ENCODE data around the gene PCDHGA5. TPM values are rescaled to one million over a fixed set of nuclear protein-coding genes. Genes with fewer than 3 reads are reported as not detected.
A peak's percentile ranks its signal among the peaks of the same experiment; 100 is the strongest.
"Not testable (repeated sequence)": the region's sequence is repeated elsewhere in the genome, so short reads cannot be mapped to it uniquely, and the experiment has no call there.

The PCDHGA5 gene
- polyA plus RNA-seq, 3 donors: not detected

- Mint-ChIP-seq H3K4me1 (peaks cover 31% of the 10 kb centered on the region), H3K27me3 (ENCODE audit: low read depth in 3 of 3) (peaks cover 78 to 84% (median 83%) of the 10 kb centered on the region in 3 donors), H3K4me3 (peak overlapping the region in 1 of 2 donors; percentile 80), H3K36me3 (peaks cover 16 to 27% of the 10 kb centered on the region in 2 donors), H3K9me3 (peaks cover 15 to 61% (median 46%) of the 10 kb centered on the region in 7 donors)
- not testable (repeated sequence) for H4K20me1 ChIP-seq (ENCODE audit: insufficient read depth, low read length); DNase-seq; H3K27ac Mint-ChIP-seq; H3K4me3 ChIP-seq (replicated peaks in 1 of 3; ENCODE audit: low read depth in 2 of 3, low read length in 3 of 3); H3K9ac ChIP-seq (ENCODE audit: insufficient read depth, low read length, poor library complexity, severe bottlenecking); H3K36me3 ChIP-seq (replicated peaks in 1 of 2; ENCODE audit: control insufficient read depth in 1 of 2, insufficient read depth in 2 of 2, low read length in 2 of 2); H3K27ac ChIP-seq (ENCODE audit: low read depth in 1 of 2, low read length in 2 of 2); H3K79me2 ChIP-seq (ENCODE audit: insufficient read depth, low read length); H3K4me2 ChIP-seq (replicated peaks; ENCODE audit: extremely low read depth, low read length, poor library complexity, severe bottlenecking); H2AFZ ChIP-seq (ENCODE audit: insufficient read depth, low read depth, low read length, poor library complexity, severe bottlenecking)
- Histone ChIP-seq H3K9me3 (replicated peaks in 1 of 2; ENCODE audit: control insufficient read depth in 1 of 2, insufficient read depth in 1 of 2, low read length in 2 of 2) (peaks cover 25 to 54% of the 10 kb centered on the region in 2 donors), H3K4me1 (ENCODE audit: control insufficient read depth in 1 of 2, insufficient read depth in 2 of 2, low read length in 2 of 2) (peaks cover 22% of the 10 kb centered on the region in 2 donors), H3K27me3 (ENCODE audit: control insufficient read depth in 2 of 2, insufficient read depth in 2 of 2, low read length in 2 of 2) (peaks cover 72 to 100% of the 10 kb centered on the region in 2 donors)
- intact Hi-C loops (cut with micrococcal nuclease): loop anchor here in 1 of 2 donors (5.0 kb wide), 1 partner anchor 107 kb away; no protein-coding TSS in a partner anchor
- 27% methylated on average over 20 of the region's 24 CpGs for WGBS (ENCODE audit: insufficient coverage)
Observed at GRCh38 chr5:141415275-141415618, 51.3 kb downstream of the PCDHGA5 start.

Other genes starting within 250 kb of the PCDHGA5 start
- gene PCDHB4, start 242.3 kb upstream of the PCDHGA5 start, polyA plus RNA-seq: not detected
- gene PCDHB5, start 229.0 kb upstream of the PCDHGA5 start, polyA plus RNA-seq: not detected
- not detected for gene PCDHB6, start 214.1 kb upstream of the PCDHGA5 start, polyA plus RNA-seq
- not detected for gene PCDHB7, start 191.5 kb upstream of the PCDHGA5 start, polyA plus RNA-seq
- not detected for gene PCDHB8, start 186.4 kb upstream of the PCDHGA5 start, polyA plus RNA-seq
- not detected for gene PCDHB16, start 181.8 kb upstream of the PCDHGA5 start, polyA plus RNA-seq
- not detected for gene PCDHB9, start 177.0 kb upstream of the PCDHGA5 start, polyA plus RNA-seq
- gene PCDHB10, start 171.8 kb upstream of the PCDHGA5 start, polyA plus RNA-seq: not detected
- gene PCDHB11, start 164.5 kb upstream of the PCDHGA5 start, polyA plus RNA-seq: not detected
- not detected for gene PCDHB12, start 155.4 kb upstream of the PCDHGA5 start, polyA plus RNA-seq
- not detected for gene PCDHB13, start 150.2 kb upstream of the PCDHGA5 start, polyA plus RNA-seq
- gene PCDHB14, start 140.8 kb upstream of the PCDHGA5 start, polyA plus RNA-seq: not detected
- gene PCDHB15, start 118.8 kb upstream of the PCDHGA5 start, polyA plus RNA-seq: not detected
- not detected for gene SLC25A2, start 60.1 kb upstream of the PCDHGA5 start, polyA plus RNA-seq
- 10 to 100 TPM; 11.8 to 57.5 (median 52.7) TPM for gene TAF7, start 43.4 kb upstream of the PCDHGA5 start, polyA plus RNA-seq
- not detected for gene PCDHGA1, start 33.6 kb upstream of the PCDHGA5 start, polyA plus RNA-seq
- not detected for gene PCDHGA2, start 25.4 kb upstream of the PCDHGA5 start, polyA plus RNA-seq
- not detected for gene PCDHGA3, start 20.3 kb upstream of the PCDHGA5 start, polyA plus RNA-seq
- gene PCDHGB1, start 14.1 kb upstream of the PCDHGA5 start, polyA plus RNA-seq: not detected
- gene PCDHGA4, start 9.1 kb upstream of the PCDHGA5 start, polyA plus RNA-seq: under 1 TPM in 1 of 3 donors, not detected in 2; 0.03 TPM
- under 1 TPM in 1 of 3 donors, not detected in 2; 0.01 TPM for gene PCDHGB2, start 4.2 kb upstream of the PCDHGA5 start, polyA plus RNA-seq
- not detected for gene PCDHGB3, start 6.1 kb downstream of the PCDHGA5 start, polyA plus RNA-seq
- gene PCDHGA6, start 9.7 kb downstream of the PCDHGA5 start, polyA plus RNA-seq: not detected
- not detected for gene PCDHGA7, start 18.6 kb downstream of the PCDHGA5 start, polyA plus RNA-seq
- not detected for gene PCDHGB4, start 23.5 kb downstream of the PCDHGA5 start, polyA plus RNA-seq
- not detected for gene PCDHGA8, start 28.5 kb downstream of the PCDHGA5 start, polyA plus RNA-seq
- gene PCDHGB5, start 33.8 kb downstream of the PCDHGA5 start, polyA plus RNA-seq: under 1 TPM in 2 of 3 donors, not detected in 1; 0.01 to 0.08 TPM
- not detected for gene PCDHGA9, start 38.6 kb downstream of the PCDHGA5 start, polyA plus RNA-seq
- gene PCDHGB6, start 43.9 kb downstream of the PCDHGA5 start, polyA plus RNA-seq: under 1 TPM in 2 of 3 donors, not detected in 1; 0.01 to 0.06 TPM
- not detected for gene PCDHGA10, start 48.8 kb downstream of the PCDHGA5 start, polyA plus RNA-seq
- under 1 TPM in 1 of 3 donors, not detected in 2; 0.04 TPM for gene PCDHGB7, start 53.5 kb downstream of the PCDHGA5 start, polyA plus RNA-seq
- not detected for gene PCDHGA11, start 56.9 kb downstream of the PCDHGA5 start, polyA plus RNA-seq
- under 1 TPM in 1 of 3 donors, not detected in 2; 0.01 TPM for gene PCDHGA12, start 66.3 kb downstream of the PCDHGA5 start, polyA plus RNA-seq
- gene PCDHGC3, start 111.8 kb downstream of the PCDHGA5 start, polyA plus RNA-seq: under 1 TPM in 1 of 3 donors, not detected in 2; 0.33 TPM
- not detected for gene PCDHGC4, start 120.9 kb downstream of the PCDHGA5 start, polyA plus RNA-seq
- not detected for gene PCDHGC5, start 124.9 kb downstream of the PCDHGA5 start, polyA plus RNA-seq